GM19397 (cell line): ENCODE measurements around the gene CEND1.
A peak's percentile ranks its signal among the peaks of the same experiment; 100 is the strongest.
"Not testable (repeated sequence)": the region's sequence is repeated elsewhere in the genome, so short reads cannot be mapped to it uniquely, and the experiment has no call there.

Source experiments
- ATAC-seq: cut with Tn5 transposase; IDR thresholded peaks from one replicate; pipeline ENCODE4 v1.9.1; 2021; ENCODE audit warnings: mild to moderate bottlenecking, moderate library complexity; ENCODE audit not compliant: unreplicated experiment

The CEND1 gene

GRCh38 chr11:765025-765801 is 24.7 kb downstream of the CEND1 start:
- ATAC-seq, result no peak

DNA sequence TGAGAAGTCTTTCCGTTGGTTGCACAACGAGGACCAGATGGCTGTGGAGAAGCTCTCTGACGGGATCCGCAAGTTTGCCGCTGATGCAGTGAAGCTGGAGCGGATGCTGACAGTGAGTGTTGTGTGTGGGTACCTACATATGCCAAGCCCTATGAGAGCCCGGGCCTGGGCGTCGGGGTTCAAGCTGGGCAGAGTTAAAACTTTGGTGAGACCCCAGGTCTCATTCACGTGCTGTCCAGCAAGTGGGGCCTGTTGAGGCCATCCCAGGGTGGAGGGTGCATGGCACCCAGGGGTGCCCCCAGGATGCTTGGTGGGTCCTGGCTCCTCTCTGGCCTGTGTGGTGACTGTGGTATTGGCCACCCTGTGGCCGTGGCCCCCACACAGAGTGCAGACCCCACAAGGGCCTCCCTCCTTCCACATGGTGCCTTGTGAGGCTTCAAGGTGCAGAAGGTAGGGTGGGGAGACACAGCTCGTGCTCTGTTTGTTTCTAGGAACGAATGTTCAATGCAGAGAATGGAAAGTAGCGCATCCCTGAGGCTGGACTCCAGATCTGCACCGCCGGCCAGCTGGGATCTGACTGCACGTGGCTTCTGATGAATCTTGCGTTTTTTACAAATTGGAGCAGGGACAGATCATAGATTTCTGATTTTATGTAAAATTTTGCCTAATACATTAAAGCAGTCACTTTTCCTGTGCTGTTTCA is 25.4 kb downstream of the CEND1 start:
- no peak for ATAC-seq

DNA sequence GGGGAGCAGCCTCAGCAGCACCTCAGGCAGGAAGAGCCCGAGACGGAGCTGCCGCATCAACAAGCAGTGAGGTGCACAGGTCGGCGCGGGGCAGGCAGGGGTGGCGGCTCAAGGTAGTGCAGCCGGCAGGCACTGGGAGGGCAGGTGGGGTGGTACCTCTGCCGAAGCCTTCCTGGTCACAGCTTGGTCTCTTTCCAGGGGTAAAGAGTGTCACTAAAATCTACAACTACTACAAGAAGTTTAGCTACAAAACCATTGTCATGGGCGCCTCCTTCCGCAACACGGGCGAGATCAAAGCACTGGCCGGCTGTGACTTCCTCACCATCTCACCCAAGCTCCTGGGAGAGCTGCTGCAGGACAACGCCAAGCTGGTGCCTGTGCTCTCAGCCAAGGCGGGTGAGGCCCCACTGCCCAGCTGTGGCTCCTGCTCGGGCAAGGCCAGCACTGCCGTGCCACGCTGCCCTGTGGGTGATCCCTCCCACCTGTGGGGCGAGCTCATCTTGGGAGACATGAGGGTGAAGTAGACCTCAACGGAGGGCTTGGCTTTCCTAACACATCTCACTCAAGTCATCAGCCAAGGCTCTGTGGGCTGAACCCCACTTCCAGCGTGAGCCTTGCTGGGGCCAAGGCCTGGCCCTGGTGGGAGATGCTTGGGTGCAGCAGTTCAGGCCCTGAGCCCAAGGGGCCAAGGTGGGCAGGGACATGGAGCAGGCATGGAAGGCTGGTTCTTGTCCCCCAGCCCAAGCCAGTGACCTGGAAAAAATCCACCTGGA is 26.2 kb downstream of the CEND1 start:
- no peak for ATAC-seq

DNA sequence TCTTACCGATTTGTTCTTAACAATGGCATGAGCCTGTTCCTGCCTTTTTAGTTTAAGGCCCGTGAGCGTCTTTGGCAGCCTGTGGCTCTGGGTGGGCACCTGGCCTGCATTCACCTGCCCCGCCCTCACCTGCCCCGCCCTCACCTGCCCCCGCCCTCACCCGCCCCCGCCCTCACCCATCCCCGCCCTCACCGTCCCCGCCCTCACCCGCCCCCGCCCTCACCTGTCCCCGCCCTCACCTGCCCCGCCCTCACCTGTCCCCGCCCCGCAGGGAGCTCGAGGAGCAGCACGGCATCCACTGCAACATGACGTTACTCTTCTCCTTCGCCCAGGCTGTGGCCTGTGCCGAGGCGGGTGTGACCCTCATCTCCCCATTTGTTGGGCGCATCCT is 26.8 kb downstream of the CEND1 start:
- no peak for ATAC-seq

- ATAC-seq, result no peak
Observed at GRCh38 chr11:762421-763072, 27.3 kb downstream of the CEND1 start.

GRCh38 chr11:761526-762108 is 28.3 kb downstream of the CEND1 start:
- ATAC-seq, result no peak

DNA sequence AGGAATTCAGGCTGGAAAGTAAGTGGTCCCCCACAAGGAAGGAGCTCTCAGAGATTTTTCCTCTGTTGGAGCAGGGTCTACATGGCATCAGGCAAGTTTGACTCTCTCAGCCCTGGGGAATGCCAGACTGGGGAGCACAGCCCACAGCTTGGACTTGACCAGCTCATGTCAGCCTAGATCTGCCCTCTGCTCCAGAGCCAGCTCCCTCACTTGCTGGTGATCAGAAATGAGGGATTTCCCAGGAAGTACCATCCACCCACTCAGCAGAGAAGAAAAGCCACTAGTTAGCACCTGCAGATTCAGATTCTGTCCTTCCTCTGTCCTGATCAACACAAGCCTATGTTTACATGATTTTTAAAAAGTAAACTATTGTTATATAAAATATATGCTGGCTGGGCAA is 29.7 kb downstream of the CEND1 start:
- ATAC-seq, result no peak

- ATAC-seq, result no peak
Observed at GRCh38 chr11:749731-750130, 40.2 kb downstream of the CEND1 start.

DNA sequence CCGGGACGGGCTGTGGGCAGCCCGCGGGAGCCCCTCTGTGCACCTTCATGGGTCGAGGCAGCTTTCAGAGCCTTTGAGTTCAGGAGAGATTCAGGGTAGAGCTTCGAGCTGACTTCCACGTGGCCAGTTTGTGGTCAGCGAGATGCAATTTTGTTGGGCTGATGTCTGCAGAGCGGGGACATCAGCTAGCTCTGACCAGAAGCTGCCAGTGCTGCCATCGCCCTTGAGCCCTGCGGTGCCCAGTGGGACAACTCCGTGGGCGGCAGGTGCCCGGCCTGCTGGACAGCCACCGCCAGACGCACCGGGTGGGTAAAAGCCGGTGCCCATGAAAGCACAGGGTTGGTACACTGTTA is 41.9 kb downstream of the CEND1 start:
- no peak for ATAC-seq

DNA sequence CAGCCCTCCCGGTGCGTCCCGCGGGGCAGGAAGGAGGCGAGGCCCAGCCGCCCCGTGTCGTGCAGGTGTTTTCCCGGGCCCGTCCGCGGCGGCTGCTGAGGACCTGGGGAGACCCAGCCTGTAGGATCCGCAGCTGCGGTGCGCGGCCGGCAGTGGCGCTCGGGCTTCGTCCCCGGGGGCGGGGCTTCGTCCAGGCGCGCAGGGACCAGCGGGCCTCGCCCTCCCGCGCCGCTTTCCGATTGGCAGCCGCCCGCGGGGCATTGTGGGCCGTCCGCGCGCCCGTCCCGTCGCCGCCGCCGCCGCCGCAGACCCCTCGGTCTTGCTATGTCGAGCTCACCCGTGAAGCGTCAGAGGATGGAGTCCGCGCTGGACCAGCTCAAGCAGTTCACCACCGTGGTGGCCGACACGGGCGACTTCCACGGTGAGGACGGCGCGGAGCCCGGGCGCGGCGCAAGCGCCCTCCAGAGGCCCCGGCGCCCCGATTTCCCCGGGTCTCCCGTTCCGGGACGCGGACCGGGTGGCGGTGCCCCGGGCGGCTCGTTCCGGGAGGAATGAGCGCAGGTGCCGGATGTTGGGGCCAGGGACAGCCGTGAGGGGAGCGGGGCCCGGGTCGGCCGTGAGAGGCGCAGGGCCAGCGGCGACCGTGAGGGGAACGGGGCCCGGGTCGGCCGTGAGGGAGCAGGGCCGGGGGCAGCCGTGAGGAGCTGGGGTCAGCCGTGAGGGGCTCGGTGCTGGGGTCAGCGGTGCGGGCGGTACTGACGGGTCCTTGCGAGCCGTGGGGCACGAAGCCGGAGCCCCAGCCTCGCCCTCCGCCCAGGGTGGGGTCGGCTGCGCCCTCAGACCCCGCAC is 42.5 kb downstream of the CEND1 start, which contains the start of gene TALDO1:
TSS of gene TALDO1 (plus strand) at position 307 of the 849 bp plus-strand sequence. CDS start at position 325, 18 bp downstream.
- peak; percentile 92 for ATAC-seq

- ATAC-seq, result peak; percentile 38
Observed at GRCh38 chr11:746289-747157, 43.4 kb downstream of the CEND1 start.

- ATAC-seq, result no peak
Observed at GRCh38 chr11:745428-745827, 44.5 kb downstream of the CEND1 start.

GRCh38 chr11:742571-743201 is 47.2 kb downstream of the CEND1 start:
- ATAC-seq, result no peak

GRCh38 chr11:742156-742546 is 47.7 kb downstream of the CEND1 start:
- no peak for ATAC-seq

DNA sequence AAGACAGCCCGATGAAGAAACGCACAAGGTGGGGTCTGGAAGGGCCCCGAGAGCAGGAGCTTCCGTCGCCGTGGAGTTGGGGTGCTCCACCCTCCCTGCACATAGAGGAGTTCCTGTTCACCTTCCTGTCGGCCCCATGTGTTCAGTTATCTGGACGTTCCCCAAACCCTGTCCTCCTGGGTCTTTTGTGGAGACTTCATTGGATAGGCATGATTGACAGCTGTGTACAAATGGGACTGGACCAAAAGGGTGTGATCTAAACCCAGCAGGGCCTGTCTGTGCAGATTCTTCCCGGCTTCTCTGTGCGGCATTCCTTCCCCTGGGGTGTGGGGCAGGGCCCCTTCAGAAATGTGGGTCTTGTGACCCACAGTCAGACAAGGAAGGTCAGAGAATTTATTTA is 52.0 kb downstream of the CEND1 start:
- ATAC-seq, result not testable (repeated sequence)

DNA sequence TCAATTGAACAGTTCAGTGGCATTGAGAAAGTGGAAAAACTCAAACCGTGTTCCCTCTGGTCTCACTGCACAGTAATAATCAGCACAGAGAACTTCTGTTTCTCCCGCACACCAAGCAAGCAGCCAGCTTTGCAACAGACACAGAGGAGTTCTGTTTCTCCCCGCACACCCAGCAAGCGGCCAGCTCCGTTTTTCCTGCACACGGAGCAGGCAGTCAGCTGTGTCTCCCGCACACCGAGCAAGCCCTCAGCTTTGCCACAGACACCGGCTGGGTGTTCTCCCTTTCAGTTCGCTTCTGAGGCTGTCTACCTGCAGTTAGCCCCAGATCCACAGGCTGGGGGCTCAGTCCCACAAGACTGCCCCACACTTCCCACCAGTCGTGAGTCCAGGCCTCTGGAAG is 52.5 kb downstream of the CEND1 start:
- no peak for ATAC-seq
